Naive B cell (primary cell): Measurements from ENCODE around the gene UNC119. TPM values are rescaled to one million over a fixed set of nuclear protein-coding genes. Genes with fewer than 3 reads are reported as not detected.

Experiments
- ATAC-seq, 2 donors: fragments of 150-1000 bp; cut with Tn5 transposase; 2 replicates each; pipeline ENCODE4 v1.10.0; 2021; ENCODE audit warnings: low read depth in 2 of 2, mild to moderate bottlenecking in 2 of 2, moderate library complexity in 2 of 2
- DNase-seq: peaks from one replicate; pipeline ENCODE4 v3.0.0; 2022
- H3K27ac Mint-ChIP-seq, 6 donors: one replicate each; pipeline ENCODE4 v1.8.0; 2020 to 2022; ENCODE audit warnings: mild to moderate bottlenecking in 6 of 6, mixed read lengths in 6 of 6, moderate library complexity in 5 of 6, inconsistent platforms in 2 of 6
- H3K27me3 Mint-ChIP-seq, 3 donors: one replicate each; pipeline ENCODE4 v1.8.0; 2021 to 2022; ENCODE audit warnings: mixed read lengths in 3 of 3, mild to moderate bottlenecking in 1 of 3
- H3K36me3 Mint-ChIP-seq, 2 donors: one replicate each; pipeline ENCODE4 v1.8.0; 2020 to 2022; ENCODE audit warnings: mixed read lengths in 2 of 2, inconsistent platforms in 1 of 2, mild to moderate bottlenecking in 1 of 2
- H3K4me1 Mint-ChIP-seq, 3 donors: one replicate each; pipeline ENCODE4 v1.8.0; 2020 to 2022; ENCODE audit warnings: mixed read lengths in 3 of 3, inconsistent platforms in 1 of 3, mild to moderate bottlenecking in 1 of 3, moderate library complexity in 1 of 3
- H3K4me3 Mint-ChIP-seq, 8 donors: one replicate each; pipeline ENCODE4 v1.8.0; 2020 to 2022; ENCODE audit warnings: mild to moderate bottlenecking in 8 of 8, mixed read lengths in 8 of 8, moderate library complexity in 8 of 8, inconsistent platforms in 2 of 8
- H3K9me3 Mint-ChIP-seq, 7 donors: one replicate each; pipeline ENCODE4 v1.8.0; 2020 to 2022; ENCODE audit warnings: mixed read lengths in 7 of 7, mild to moderate bottlenecking in 5 of 7, inconsistent platforms in 2 of 7, moderate library complexity in 1 of 7
- polyA plus RNA-seq, 6 donors: library from polyadenylated mRNA; unstranded; fragments of 300-500 nt; fragmentation: Illumina TruSeq; gene quantifications; one replicate each; pipeline ENCODE4 v1.2.3, GENCODE V29; 2021; ENCODE audit warnings: low read depth in 6 of 6

The UNC119 gene
- polyA plus RNA-seq, 6 donors from 2014 or later = 69.7 to 93.0 (median 75.3) TPM

DNA sequence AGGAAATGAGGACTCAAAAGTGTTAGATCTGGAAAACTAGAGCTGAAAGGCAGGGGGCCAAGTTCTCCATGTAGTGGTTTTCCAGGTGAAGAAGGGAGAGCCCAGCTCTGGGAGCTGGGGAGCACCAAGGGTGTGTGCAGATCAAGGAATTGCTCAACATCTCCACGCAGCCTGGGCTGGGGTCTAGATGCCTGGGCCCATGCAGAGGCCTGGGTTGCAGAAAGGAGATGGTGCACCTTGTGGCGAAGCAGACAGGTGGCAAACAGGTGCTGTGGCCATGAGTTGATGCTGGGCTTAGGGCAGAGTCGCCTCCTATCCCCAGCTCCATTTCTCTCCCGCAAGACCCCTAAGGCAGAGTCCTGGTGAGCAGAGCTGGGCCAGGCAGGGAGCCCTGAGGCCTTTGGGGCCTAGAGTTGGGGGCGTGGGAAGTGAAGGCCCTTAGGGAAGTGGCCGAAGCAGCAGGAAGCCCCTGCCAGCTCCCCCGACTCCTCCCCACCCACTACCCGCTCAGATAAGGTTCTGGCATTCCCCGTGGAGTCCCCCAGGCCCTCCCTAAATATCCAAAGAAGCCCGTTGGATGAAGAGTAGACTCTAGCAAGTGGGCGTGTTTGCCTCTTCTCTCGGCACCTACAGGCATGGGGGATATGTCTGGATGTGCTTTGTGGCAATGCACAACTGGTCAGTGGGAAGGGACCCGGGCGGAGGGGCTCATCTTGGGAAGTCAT is 45.5 kb downstream of the UNC119 start:
- peaks cover 15 to 62% (median 50%) of the 10 kb centered on the region in 3 donors for H3K27me3 Mint-ChIP-seq
- no peaks in the 10 kb centered on the region for H3K36me3 Mint-ChIP-seq
- no peaks in the 10 kb centered on the region for H3K9me3 Mint-ChIP-seq
- peak overlapping the region in 1 of 6 donors; percentile 32 for H3K27ac Mint-ChIP-seq
- no peak overlapping the region for H3K4me3 Mint-ChIP-seq
- peaks cover 0 to 3% (median 0%) of the 10 kb centered on the region in 3 donors for H3K4me1 Mint-ChIP-seq
- ATAC-seq (no peak), DNase-seq (no peak)

DNA sequence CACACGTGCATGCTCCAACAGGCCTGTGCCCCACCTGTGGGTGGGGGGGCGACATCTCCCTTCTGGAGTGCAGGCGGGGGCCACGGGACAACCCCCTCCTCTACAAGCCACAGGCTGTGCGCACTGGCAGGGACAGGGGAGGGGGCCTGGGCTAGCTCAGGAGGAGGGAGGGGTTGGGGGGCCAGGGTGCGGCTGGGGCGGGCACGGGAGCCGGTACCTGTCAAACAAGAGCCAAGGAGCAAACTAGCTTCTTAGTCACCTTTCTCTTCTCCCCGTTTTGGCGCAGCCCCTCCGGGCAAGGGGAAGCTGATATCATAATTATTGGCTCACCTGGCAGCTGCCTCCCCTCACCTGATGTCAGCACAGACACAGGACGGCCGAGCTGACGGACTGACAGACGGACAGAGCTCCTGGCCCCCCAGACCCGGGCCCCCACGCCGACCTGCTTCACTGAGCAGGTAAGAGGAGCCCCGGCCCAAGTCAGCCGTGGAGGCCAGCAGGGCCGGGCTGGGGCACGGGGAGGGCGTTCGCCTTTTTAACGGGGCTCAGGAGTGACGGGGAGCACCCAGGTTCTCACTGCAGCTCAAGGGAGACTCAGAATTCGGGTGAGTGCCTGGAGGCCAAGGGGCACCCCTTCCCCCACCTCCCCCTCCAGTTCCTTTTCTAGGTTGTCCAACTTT is 46.3 kb downstream of the UNC119 start, which contains the start of gene FOXN1:
Gene FOXN1 (plus strand): TSS at position 363 of the 680 bp plus-strand sequence. CDS start 17,622 bp downstream, outside the sequence.
- Mint-ChIP-seq H3K4me3 (peak within 1 kb of the TSS in 1 of 8 donors; percentile 37), H3K27ac (peak within 1 kb of the TSS in 2 of 6 donors; percentile 32 to 65), H3K9me3 (no peaks in the 10 kb centered on the region), H3K36me3 (no peaks in the 10 kb centered on the region), H3K4me1 (peaks cover 5 to 7% (median 5%) of the 10 kb centered on the region in 3 donors), H3K27me3 (peaks cover 15 to 56% (median 50%) of the 10 kb centered on the region in 3 donors)
- no peak for ATAC-seq
- no peak for DNase-seq

DNA sequence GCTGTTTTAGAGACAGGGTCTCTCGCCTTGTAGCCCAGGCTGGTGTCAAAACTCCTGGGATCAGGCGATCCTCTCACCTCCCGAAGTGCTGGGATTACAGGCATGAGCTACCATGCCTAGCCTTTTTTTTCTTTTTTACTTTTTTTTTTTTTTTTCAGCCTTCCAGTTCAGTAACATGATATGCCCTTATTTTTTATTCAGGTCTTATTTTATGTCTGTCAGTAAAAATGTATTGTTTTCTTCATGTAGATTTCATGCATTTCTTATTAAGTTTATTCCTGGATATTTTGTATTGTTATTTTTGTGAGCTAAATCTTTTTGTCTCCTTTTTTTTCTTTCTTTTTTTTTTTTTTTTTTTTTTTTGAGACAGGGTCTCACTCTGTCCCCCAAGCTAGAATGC is 49.0 kb downstream of the UNC119 start:
- H3K36me3 Mint-ChIP-seq = no peaks in the 10 kb centered on the region
- ATAC-seq (no peak), DNase-seq (no peak)
- H3K4me3 Mint-ChIP-seq = no peak overlapping the region
- no peaks in the 10 kb centered on the region for H3K9me3 Mint-ChIP-seq
- H3K4me1 Mint-ChIP-seq = peaks cover 13 to 15% (median 14%) of the 10 kb centered on the region in 3 donors
- H3K27ac Mint-ChIP-seq = no peak overlapping the region
- peaks cover 4 to 32% (median 25%) of the 10 kb centered on the region in 3 donors for H3K27me3 Mint-ChIP-seq

DNA sequence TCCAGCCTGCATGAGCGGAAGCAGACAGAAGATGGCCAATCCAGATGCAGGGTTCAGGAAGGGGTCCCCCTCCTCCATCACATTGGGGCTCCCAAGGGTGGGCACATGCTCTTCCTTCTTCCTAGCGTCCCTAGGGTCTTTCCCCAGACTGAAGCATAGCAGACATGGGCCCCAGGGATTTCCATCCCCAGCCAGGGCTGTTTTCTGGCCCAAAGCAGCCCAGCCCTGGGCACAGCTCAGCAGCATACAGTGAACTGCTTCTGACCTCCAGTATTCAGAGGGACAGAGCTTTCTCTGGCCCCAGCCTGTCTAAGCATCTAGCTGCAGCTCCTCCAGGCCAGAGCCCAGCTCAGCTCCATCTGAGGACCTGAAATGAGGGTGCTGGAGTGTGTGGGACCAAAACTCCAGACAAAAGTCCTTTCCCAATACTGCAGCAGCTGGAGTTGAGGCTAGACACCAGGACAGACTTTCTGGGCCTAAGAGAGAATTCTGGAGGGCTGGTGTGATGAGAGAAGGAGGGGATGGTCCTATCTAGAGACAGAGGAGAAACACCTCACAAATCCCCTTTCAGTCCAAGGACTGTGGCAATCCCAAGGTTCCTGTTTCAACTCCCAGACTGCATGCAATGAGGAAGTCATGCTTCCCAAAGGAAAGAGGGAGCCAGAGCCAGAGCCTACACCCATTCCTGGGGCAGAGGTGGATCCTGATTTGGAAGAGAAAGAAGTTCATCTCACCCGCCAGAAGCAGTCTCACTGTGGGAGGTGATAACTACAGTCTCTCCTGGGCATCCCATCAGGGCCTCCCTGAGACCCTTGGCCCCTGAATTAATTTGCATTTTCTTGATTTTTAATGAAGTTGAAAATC is 50.8 kb downstream of the UNC119 start:
- Mint-ChIP-seq H3K9me3 (no peaks in the 10 kb centered on the region), H3K36me3 (no peaks in the 10 kb centered on the region), H3K4me3 (no peak overlapping the region), H3K27me3 (peaks cover 0 to 19% (median 18%) of the 10 kb centered on the region in 3 donors), H3K27ac (no peak overlapping the region), H3K4me1 (peaks cover 13 to 15% (median 14%) of the 10 kb centered on the region in 3 donors)
- ATAC-seq (no peak), DNase-seq (no peak)

DNA sequence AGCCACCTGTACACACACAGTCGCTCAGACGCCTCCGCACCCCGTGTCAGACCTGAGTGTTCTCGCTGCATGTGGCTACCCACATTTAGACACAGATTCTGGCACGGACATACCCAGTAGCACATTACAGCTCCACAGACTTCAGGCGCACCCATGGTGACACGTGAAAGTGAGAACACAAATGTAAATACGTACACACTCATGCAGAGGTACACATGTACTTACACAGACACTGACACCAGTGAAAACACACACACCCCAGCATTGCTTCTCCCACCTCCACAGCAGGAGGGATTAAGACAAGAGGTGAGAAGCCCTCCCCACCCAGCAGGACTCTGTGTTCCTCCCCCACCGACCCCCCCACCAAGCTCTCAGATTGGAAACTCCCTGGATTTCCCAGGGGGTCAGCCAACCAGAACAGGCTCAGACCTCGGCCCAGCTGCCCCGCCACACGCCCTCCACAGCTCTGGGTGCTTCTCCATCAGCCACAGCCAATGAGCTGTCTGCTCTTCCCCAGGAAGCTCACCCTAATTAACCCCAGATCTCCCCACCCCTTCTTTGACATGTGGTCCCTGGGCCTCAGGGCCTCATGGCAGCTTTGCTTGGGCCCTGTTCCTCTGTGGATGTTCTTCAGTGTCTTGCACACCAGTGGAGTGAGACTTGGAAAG is 51.6 kb downstream of the UNC119 start:
- H3K27ac Mint-ChIP-seq = peak overlapping the region in 3 of 6 donors; percentile 21 to 87 (median 26)
- ATAC-seq (peak; percentile 71 to 85), DNase-seq (no peak)
- H3K4me1 Mint-ChIP-seq = peaks cover 13 to 15% (median 14%) of the 10 kb centered on the region in 3 donors
- H3K9me3 Mint-ChIP-seq = no peaks in the 10 kb centered on the region
- no peaks in the 10 kb centered on the region for H3K36me3 Mint-ChIP-seq
- H3K4me3 Mint-ChIP-seq = no peak overlapping the region
- peaks cover 0 to 13% (median 13%) of the 10 kb centered on the region in 3 donors for H3K27me3 Mint-ChIP-seq

DNA sequence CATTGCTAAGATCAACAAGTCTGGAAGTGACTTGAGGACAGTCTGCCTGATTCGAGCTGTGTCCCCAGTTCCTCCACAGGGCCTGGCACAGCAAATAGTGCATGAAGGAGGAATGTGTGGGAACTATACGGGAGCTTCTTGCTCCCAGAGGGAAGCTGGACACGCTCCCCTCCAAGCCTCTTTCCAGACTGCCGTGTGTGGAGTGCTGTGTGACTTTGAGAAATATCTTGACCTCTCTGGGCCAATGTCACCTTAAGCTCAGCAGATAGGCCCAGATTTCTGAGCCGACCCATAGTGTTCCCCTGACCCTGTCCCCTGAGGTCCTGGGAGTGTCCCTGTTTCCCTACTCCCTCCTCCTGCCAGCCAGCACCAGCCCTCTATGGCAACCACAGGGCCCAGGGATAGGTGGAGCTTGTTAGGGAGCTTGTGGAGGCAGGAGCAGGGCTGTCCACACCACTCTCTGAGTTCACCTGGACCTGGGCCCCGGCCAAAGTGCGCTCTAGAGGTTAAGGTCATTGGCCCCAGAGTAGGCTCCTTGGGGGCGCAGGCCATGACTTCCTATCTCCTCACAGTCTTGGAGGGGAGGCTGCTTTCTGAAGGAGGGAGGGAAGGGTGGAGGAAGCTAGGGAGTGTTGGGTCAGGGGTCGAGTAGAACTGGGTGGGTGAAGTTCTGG is 52.6 kb downstream of the UNC119 start:
- Mint-ChIP-seq H3K27ac (no peak overlapping the region), H3K9me3 (no peaks in the 10 kb centered on the region), H3K27me3 (peaks cover 0 to 2% (median 2%) of the 10 kb centered on the region in 3 donors), H3K4me3 (no peak overlapping the region), H3K4me1 (peaks cover 14 to 17% (median 14%) of the 10 kb centered on the region in 3 donors), H3K36me3 (no peaks in the 10 kb centered on the region)
- DNase-seq (no peak), ATAC-seq (no peak)

DNA sequence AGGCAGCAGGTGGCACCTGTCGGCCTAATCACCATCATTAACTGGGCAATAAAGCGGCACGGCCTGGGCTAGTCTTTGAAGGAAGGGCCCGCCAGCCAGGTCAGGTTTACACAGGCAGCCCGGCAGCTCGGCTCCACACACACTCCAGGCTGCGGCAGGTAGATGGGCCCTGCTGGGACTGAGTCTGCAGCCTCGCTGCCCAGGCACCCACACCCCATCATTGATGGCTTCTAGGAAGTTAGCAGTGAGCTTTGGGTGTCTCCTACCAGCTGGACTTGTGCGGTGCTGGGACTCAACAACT is 53.1 kb downstream of the UNC119 start:
- H3K4me1 Mint-ChIP-seq = peaks cover 14 to 20% (median 18%) of the 10 kb centered on the region in 3 donors
- H3K27me3 Mint-ChIP-seq = no peaks in the 10 kb centered on the region
- ATAC-seq = no peak
- H3K9me3 Mint-ChIP-seq = no peaks in the 10 kb centered on the region
- H3K36me3 Mint-ChIP-seq = no peaks in the 10 kb centered on the region
- no peak overlapping the region for H3K4me3 Mint-ChIP-seq
- DNase-seq = no peak
- H3K27ac Mint-ChIP-seq = no peak overlapping the region

DNA sequence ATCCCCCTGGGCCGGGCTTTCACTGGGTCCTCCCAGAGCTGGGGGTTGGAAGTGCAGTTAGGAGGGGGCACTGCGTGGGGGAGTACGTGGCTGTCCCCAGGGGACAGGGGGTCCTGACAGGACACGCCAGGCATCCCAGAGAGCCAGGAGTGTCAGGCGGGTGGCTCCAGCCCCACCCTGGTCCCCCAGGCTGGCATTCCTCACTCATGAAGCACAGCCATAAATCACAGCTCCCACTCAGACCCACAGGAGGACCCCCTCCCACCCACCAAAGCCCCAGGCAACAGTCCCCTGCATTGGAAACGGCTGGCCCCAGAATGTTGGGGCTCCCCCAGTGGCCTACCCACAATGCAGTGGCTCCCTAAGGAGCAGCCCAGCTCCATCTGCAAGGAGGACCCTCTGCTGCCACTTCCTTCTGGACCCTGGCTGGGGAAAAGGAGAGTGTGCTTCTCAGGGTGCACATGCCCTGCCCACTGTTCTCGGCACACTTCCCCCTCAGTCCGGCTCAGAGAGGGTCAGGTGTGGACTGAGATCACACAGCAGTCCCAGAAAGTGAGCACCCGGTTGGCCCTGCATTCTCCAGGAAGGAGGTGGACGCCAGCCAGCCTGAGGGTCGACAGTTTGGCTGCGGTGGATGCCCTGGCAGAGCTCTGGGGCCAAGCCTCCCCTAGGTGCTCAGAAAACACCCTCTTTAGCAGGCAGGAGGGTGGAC is 53.6 kb downstream of the UNC119 start:
- Mint-ChIP-seq H3K27me3 (no peaks in the 10 kb centered on the region), H3K4me1 (peaks cover 14 to 20% (median 18%) of the 10 kb centered on the region in 3 donors), H3K4me3 (no peak overlapping the region), H3K9me3 (no peaks in the 10 kb centered on the region), H3K27ac (no peak overlapping the region), H3K36me3 (no peaks in the 10 kb centered on the region)
- DNase-seq (no peak), ATAC-seq (no peak)

DNA sequence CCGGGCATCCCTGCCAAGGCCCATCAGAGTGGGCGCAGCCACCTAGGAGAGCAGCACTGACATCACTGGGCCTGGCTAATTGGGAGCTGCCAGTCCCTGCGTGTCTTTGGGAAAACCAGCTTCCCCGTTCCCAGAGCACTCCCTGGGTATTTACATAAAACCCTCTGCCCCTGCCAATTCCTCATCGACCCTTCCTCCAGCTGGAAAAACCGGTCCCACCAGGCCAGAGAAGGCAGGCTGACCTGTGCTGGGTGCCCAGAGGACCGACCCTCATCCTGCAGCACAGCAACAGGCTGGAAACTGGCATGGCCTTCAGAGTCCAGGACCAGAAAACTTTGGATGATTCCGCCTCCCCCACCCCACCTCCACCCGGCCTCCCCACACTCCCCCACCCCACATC is 54.5 kb downstream of the UNC119 start:
- H3K9me3 Mint-ChIP-seq = no peaks in the 10 kb centered on the region
- no peak overlapping the region for H3K4me3 Mint-ChIP-seq
- H3K27ac Mint-ChIP-seq = no peak overlapping the region
- ATAC-seq = no peak
- H3K36me3 Mint-ChIP-seq = no peaks in the 10 kb centered on the region
- H3K4me1 Mint-ChIP-seq = peaks cover 16 to 22% (median 21%) of the 10 kb centered on the region in 3 donors
- H3K27me3 Mint-ChIP-seq = no peaks in the 10 kb centered on the region
- DNase-seq = no peak

Other genes starting within 250 kb of the UNC119 start
- gene TMEM97, start 233.4 kb downstream of the UNC119 start, polyA plus RNA-seq = 1 to 10 TPM; 6.3 to 8.0 (median 6.9) TPM
- gene IFT20, start 217.2 kb downstream of the UNC119 start, polyA plus RNA-seq = 10 to 100 TPM; 41.5 to 53.9 (median 49.3) TPM
- 10 to 100 TPM in 2 of 6 donors, 1 to 10 TPM in 4; 4.0 to 11.5 (median 9.4) TPM for gene TNFAIP1, start 216.9 kb downstream of the UNC119 start, polyA plus RNA-seq
- 100 to 1,000 TPM in 1 of 6 donors, 10 to 100 TPM in 5; 80.1 to 159 (median 84.3) TPM for gene POLDIP2, start 195.1 kb downstream of the UNC119 start, polyA plus RNA-seq
- gene SEBOX, start 187.4 kb downstream of the UNC119 start, polyA plus RNA-seq = not detected
- gene VTN, start 182.3 kb downstream of the UNC119 start, polyA plus RNA-seq = under 1 TPM in 1 of 6 donors, not detected in 5; 0.13 TPM
- 1 to 10 TPM; 4.3 to 8.1 (median 7.1) TPM for gene SARM1, start 180.9 kb downstream of the UNC119 start, polyA plus RNA-seq
- 1 to 10 TPM in 1 of 6 donors, under 1 TPM in 3, not detected in 2; 0.53 to 3.6 (median 0.68) TPM for gene SLC46A1, start 146.4 kb downstream of the UNC119 start, polyA plus RNA-seq
- not detected for gene SLC13A2, start 79.0 kb downstream of the UNC119 start, polyA plus RNA-seq
- gene FOXN1, start 46.3 kb downstream of the UNC119 start, polyA plus RNA-seq = not detected
- gene PIGS, start 18.9 kb upstream of the UNC119 start, polyA plus RNA-seq = 10 to 100 TPM; 31.3 to 61.7 (median 46.0) TPM
- 10 to 100 TPM; 30.6 to 67.9 (median 48.3) TPM for gene ALDOC, start 24.3 kb upstream of the UNC119 start, polyA plus RNA-seq
- gene SPAG5, start 46.4 kb upstream of the UNC119 start, polyA plus RNA-seq = 1 to 10 TPM in 1 of 6 donors, under 1 TPM in 4, not detected in 1; 0.26 to 1.1 (median 0.62) TPM
- under 1 TPM in 2 of 6 donors, not detected in 4; 0.09 to 0.20 TPM for gene RSKR, start 61.6 kb upstream of the UNC119 start, polyA plus RNA-seq
- 10 to 100 TPM; 15.0 to 57.5 (median 40.8) TPM for gene BLTP2, start 92.5 kb upstream of the UNC119 start, polyA plus RNA-seq
- gene SDF2, start 109.3 kb upstream of the UNC119 start, polyA plus RNA-seq = 10 to 100 TPM; 46.0 to 76.5 (median 61.7) TPM
- 10 to 100 TPM in 1 of 6 donors, 1 to 10 TPM in 5; 4.6 to 19.5 (median 7.4) TPM for gene SUPT6H, start 109.6 kb upstream of the UNC119 start, polyA plus RNA-seq
- gene PROCA1, start 159.3 kb upstream of the UNC119 start, polyA plus RNA-seq = 1 to 10 TPM in 3 of 6 donors, under 1 TPM in 2, not detected in 1; 0.29 to 2.3 (median 1.1) TPM
- gene RAB34, start 165.2 kb upstream of the UNC119 start, polyA plus RNA-seq = 10 to 100 TPM; 11.6 to 22.6 (median 18.2) TPM
- 1,000 to 10,000 TPM; 5,077 to 6,780 (median 5,627) TPM for gene RPL23A, start 167.4 kb upstream of the UNC119 start, polyA plus RNA-seq
- 1 to 10 TPM in 1 of 6 donors, under 1 TPM in 1, not detected in 4; 0.93 to 1.2 TPM for gene TLCD1, start 173.6 kb upstream of the UNC119 start, polyA plus RNA-seq
- gene NEK8, start 176.2 kb upstream of the UNC119 start, polyA plus RNA-seq = 10 to 100 TPM; 14.5 to 26.1 (median 19.6) TPM
- gene TRAF4, start 191.4 kb upstream of the UNC119 start, polyA plus RNA-seq = 10 to 100 TPM in 4 of 6 donors, 1 to 10 TPM in 2; 5.4 to 17.1 (median 12.0) TPM